Uterus (tissue), 4 donors: Measurements from ENCODE around the gene LRRC17. TPM values are rescaled to one million over a fixed set of nuclear protein-coding genes. Genes with fewer than 3 reads are reported as not detected.

Source experiments
- DNase-seq, 2 donors: peaks; one replicate each; pipeline ENCODE4 v3.0.0-alpha.2; 2019 to 2020
- H3K27ac ChIP-seq, 2 donors: fragments of 200-600 bp; sonication (generic); 1 replicate in 1 of 2; 2 replicates in 1 of 2; pipeline ENCODE4 v1.5.1; 2016 to 2018
- H3K27me3 ChIP-seq, 2 donors: fragments of 200-600 bp; sonication (generic); one replicate each; pipeline ENCODE4 v1.5.1; 2018 to 2019; ENCODE audit warnings: control low read depth in 1 of 2
- H3K36me3 ChIP-seq, 2 donors: fragments of 200-600 bp; sonication (generic); one replicate each; pipeline ENCODE4 v1.5.1; 2019; ENCODE audit warnings: control low read depth in 1 of 2
- H3K4me1 ChIP-seq, 2 donors: fragments of 200-600 bp; sonication (generic); one replicate each; pipeline ENCODE4 v1.5.1; 2018 to 2019; ENCODE audit warnings: control low read depth in 1 of 2
- H3K4me3 ChIP-seq, 2 donors: fragments of 200-600 bp; sonication (generic); 1 replicate in 1 of 2; 2 replicates in 1 of 2; pipeline ENCODE4 v1.5.1; 2018 to 2019; ENCODE audit warnings: mild to moderate bottlenecking in 1 of 2
- H3K9me3 ChIP-seq, 2 donors: fragments of 200-600 bp; sonication (generic); one replicate each; pipeline ENCODE4 v1.5.1; 2019; ENCODE audit warnings: control low read depth in 1 of 2
- POLR2A ChIP-seq, 2 donors: fragments of 450-650 bp; IDR thresholded peaks; one replicate each; pipeline ENCODE4 v1.6.1; 2016; ENCODE audit warnings: antibody characterized with exemption in 2 of 2, mild to moderate bottlenecking in 1 of 2, moderate library complexity in 1 of 2
- intact Hi-C: fragments of 100-400 bp; cut with DNase I; formaldehyde crosslinking; loops from one replicate; pipeline ENCODE4 v1.15.1; 2023; ENCODE audit warnings: low total_unique reads
- total RNA-seq, 4 donors: library from RNA; depleted of rRNA in 3 of 4; stranded (reverse); fragments of >200 nt in 3 of 4; gene quantifications; one replicate each; pipeline versions ENCODE4 v1.1.0 to v1.2.4, GENCODE V29; 2014 to 2023
- TF ChIP-seq, protein P1 (sequence below), 4 experiments: fragments of 200-600 bp in 2 of 4; fragments of 450-650 bp in 2 of 4; sonication (generic) in 2 of 4; IDR thresholded peaks; one replicate each; pipeline ENCODE4 v1.5.1; 2016 to 2019; ENCODE audit warnings: antibody characterized with exemption in 4 of 4, mild to moderate bottlenecking in 2 of 4, moderate library complexity in 1 of 4
- donor health status: DM: yes; HTN: yes; CAD: no.

Gene LRRC17
- total RNA-seq, 4 donors from 2014 or later = 0.29 to 180 (median 4.9) TPM

DNA sequence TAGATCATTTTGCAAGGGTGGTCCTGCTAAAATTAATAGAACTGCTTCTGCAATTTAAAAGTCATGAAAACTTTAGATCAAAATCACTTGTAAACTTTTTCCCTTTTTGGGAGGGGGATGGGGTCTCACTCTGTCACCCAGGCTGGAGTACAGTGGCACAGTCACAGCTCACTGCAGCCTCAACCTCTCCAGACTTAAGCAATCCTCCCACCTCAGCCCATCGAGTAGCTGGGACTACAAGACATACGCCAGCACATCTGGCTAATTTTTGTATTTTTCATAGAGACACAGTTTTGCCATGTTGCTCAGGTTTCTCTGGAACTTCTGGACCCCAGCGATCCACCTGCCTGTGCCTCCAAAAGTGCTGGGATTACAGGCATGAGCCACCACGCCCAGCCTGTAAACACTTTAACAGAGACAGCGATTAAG is 79.7 kb downstream of the LRRC17 start:
- no peaks in the 10 kb centered on the region for H3K9me3 ChIP-seq
- no peak for DNase-seq
- peak overlapping the region; percentile 55 to 75 for H3K27ac ChIP-seq
- H3K4me1 ChIP-seq = peaks cover 0 to 11% of the 10 kb centered on the region in 2 donors
- H3K4me3 ChIP-seq = no peak overlapping the region
- intact Hi-C loops = no loop called here
- TF ChIP-seq, protein P1, sequence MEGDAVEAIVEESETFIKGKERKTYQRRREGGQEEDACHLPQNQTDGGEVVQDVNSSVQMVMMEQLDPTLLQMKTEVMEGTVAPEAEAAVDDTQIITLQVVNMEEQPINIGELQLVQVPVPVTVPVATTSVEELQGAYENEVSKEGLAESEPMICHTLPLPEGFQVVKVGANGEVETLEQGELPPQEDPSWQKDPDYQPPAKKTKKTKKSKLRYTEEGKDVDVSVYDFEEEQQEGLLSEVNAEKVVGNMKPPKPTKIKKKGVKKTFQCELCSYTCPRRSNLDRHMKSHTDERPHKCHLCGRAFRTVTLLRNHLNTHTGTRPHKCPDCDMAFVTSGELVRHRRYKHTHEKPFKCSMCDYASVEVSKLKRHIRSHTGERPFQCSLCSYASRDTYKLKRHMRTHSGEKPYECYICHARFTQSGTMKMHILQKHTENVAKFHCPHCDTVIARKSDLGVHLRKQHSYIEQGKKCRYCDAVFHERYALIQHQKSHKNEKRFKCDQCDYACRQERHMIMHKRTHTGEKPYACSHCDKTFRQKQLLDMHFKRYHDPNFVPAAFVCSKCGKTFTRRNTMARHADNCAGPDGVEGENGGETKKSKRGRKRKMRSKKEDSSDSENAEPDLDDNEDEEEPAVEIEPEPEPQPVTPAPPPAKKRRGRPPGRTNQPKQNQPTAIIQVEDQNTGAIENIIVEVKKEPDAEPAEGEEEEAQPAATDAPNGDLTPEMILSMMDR (IDR thresholded peaks at IDR 0.05) = no peak
- TF ChIP-seq POLR2A (IDR thresholded peaks at IDR 0.05) = no peak
- H3K36me3 ChIP-seq = no peaks in the 10 kb centered on the region
- no peaks in the 10 kb centered on the region for H3K27me3 ChIP-seq

DNA sequence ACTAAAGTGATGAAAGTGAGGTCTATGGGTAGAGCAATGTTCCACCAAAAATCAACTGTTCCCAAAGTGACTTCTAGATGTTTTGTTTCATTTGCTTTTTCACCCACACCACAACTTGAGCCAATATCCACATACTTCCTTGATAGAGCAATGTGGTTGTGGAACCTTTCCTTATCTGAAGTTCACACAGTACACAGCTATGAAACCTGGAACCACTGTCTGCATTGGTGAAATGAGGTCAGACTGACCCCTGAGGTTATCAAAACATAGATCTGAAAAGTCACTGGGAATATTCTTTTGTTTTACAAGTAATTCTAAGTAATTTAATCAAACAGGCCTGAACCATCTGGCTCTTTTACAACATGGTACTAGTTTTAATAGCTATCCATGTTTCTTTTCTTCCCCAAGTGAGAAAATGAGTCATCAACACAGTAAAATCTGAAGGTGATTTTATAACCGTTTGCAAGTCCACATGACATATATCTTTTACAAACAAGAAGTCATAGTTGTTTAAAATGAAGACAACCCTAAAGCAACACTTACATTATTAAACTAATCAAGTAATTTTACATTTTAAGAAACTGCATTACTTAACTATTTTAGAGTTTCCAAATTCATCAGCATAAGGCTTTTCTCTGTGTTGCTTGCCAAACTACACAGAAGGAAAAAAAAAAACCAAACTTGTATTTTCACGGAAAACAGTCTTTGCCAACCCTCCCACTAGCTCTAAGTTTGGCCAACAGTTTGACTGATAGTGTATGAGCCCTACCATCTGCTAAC is 80.3 kb downstream of the LRRC17 start:
- Histone ChIP-seq H3K36me3 (no peaks in the 10 kb centered on the region), H3K4me1 (peaks cover 0 to 11% of the 10 kb centered on the region in 2 donors), H3K4me3 (no peak overlapping the region), H3K27ac (peak overlapping the region; percentile 55 to 75), H3K27me3 (no peaks in the 10 kb centered on the region), H3K9me3 (no peaks in the 10 kb centered on the region)
- DNase-seq = peak in 1 of 2 donors; percentile 57
- no peak for TF ChIP-seq POLR2A (IDR thresholded peaks at IDR 0.05)
- TF ChIP-seq, protein P1 (IDR thresholded peaks at IDR 0.05) = no peak
- intact Hi-C loops = no loop called here

DNA sequence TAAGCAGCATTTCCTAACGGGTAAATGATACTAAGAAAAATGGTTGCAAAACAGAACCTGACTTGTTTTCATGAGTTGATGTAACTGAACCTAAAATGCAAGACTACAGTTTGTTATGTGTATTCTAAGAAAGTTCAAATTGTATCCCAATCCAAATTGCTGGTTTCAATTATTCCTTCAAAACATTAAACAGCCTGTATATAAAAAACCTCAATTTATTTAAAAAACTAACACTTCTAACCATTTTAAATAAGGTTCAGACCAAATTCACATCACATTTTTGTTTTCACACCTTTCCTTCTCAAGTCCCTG is 80.9 kb downstream of the LRRC17 start:
- intact Hi-C loops = no loop called here
- DNase-seq = no peak
- Histone ChIP-seq H3K9me3 (no peaks in the 10 kb centered on the region), H3K4me1 (peaks cover 0 to 11% of the 10 kb centered on the region in 2 donors), H3K4me3 (no peak overlapping the region), H3K27ac (peak overlapping the region; percentile 55 to 75), H3K36me3 (no peaks in the 10 kb centered on the region), H3K27me3 (no peaks in the 10 kb centered on the region)
- no peak for TF ChIP-seq POLR2A (IDR thresholded peaks at IDR 0.05)
- TF ChIP-seq, protein P1 (IDR thresholded peaks at IDR 0.05) = no peak

DNA sequence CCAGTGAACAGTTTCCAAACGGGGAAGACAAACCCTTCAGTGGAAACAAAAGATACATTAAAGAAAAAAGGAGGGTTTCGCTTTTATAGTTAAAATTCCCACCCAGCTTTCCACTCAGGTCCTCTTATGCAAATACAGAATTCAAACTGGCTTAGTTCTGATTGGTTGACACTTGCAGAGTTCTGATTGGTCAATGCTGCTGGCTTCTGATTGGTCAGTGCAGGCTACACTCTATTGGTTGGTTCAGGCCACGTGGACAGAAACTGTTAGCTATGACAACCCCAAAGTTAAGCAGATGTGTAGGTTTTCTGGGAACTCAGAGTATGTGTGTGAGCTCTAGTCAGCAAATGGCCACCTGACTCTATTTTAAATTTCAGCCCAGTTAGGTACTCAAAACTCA is 81.8 kb downstream of the LRRC17 start:
- Histone ChIP-seq H3K36me3 (no peaks in the 10 kb centered on the region), H3K27ac (peak overlapping the region in 1 of 2 donors; percentile 55), H3K9me3 (no peaks in the 10 kb centered on the region), H3K27me3 (no peaks in the 10 kb centered on the region), H3K4me1 (peaks cover 0 to 11% of the 10 kb centered on the region in 2 donors), H3K4me3 (no peak overlapping the region)
- DNase-seq = no peak
- intact Hi-C loops = no loop called here
- TF ChIP-seq POLR2A (IDR thresholded peaks at IDR 0.05) = no peak
- TF ChIP-seq, protein P1 (IDR thresholded peaks at IDR 0.05) = no peak

Other genes with a start within 250 kb of the LRRC17 start
- 10 to 100 TPM in 2 of 4 donors, 1 to 10 TPM in 2; 1.0 to 33.5 (median 7.5) TPM for gene POLR2J2, start 241.3 kb upstream of the LRRC17 start, total RNA-seq
- 100 to 1,000 TPM in 1 of 4 donors, 10 to 100 TPM in 2, under 1 TPM in 1; 0.59 to 118 (median 19.4) TPM for gene FAM185A, start 164.0 kb upstream of the LRRC17 start, total RNA-seq
- gene FBXL13, start 161.8 kb downstream of the LRRC17 start, total RNA-seq = 10 to 100 TPM in 1 of 4 donors, 1 to 10 TPM in 3; 1.2 to 12.9 (median 5.5) TPM
- gene ARMC10, start 162.1 kb downstream of the LRRC17 start, total RNA-seq = 10 to 100 TPM; 47.0 to 66.1 (median 57.2) TPM
- gene NAPEPLD, start 236.1 kb downstream of the LRRC17 start, total RNA-seq = 10 to 100 TPM; 11.0 to 79.4 (median 31.1) TPM